RPMI8226 (cell line): ENCODE measurements around the gene WFDC1.
"Not testable (repeated sequence)": the region's sequence is repeated elsewhere in the genome, so short reads cannot be mapped to it uniquely, and the experiment has no call there.

Source experiments
- DNase-seq: peaks from one replicate; pipeline ENCODE4 v3.0.0-alpha.2; 2015

The WFDC1 gene

GRCh38 chr16:84330685-84331050, 36.0 kb downstream of the WFDC1 start:
- DNase-seq: no peak

DNA sequence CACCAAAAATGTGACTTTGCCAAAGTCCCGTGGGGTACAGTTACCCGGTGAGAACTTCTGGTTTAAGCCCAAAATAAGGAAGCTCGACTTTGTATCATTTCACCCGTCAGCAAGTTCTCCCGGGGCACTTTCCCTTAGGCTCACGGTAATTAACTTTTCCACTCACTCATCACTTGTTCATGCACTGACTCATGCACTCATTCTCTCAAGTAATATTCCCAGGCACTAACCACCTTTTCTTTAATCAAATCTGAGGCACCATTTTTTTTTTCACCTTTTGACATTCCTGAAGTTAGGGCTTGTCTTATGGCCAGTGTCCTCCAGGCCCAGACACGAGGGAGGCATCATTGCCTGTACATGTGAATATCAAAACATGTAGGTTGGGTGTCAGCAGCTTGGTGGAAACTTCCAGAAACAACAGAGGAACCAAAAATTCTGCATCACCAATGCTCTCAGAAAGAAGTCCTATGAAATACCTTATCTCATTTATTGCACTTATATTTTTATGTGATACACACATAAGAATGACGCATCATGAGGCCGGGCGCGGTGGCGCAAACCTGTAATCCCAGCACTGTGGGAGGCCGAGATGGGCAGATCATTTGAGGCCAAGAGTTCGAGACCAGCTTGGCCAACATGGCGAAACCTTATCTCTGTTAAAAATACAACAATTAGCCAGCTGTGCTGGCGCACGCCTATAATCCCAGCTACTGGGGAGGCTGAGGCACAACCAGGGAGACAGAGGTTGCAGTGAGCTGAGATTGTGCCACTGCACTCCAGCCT, 37.5 kb downstream of the WFDC1 start:
- no peak for DNase-seq

GRCh38 chr16:84332975-84333684, 38.5 kb downstream of the WFDC1 start:
- DNase-seq: no peak

DNA sequence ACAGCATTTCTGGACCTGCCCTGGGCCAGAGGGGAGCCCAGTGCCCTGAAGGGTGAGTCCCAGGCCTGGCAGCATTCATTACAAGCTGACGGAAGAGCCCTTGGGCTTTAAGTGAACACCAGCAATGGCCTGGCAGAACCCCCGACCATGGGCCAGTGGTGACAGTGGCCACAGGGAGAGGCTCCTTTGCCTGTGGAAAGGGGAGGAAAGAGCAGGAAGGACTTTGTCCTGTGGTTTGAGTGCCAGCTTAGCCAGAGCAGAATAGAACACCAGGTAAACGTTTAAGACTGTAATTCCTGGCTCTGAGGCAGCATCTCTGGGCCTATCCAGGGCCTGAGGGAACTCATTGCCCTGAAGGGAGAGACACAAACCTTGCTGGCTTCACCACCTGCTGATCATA, 39.4 kb downstream of the WFDC1 start:
- DNase-seq: no peak

DNA sequence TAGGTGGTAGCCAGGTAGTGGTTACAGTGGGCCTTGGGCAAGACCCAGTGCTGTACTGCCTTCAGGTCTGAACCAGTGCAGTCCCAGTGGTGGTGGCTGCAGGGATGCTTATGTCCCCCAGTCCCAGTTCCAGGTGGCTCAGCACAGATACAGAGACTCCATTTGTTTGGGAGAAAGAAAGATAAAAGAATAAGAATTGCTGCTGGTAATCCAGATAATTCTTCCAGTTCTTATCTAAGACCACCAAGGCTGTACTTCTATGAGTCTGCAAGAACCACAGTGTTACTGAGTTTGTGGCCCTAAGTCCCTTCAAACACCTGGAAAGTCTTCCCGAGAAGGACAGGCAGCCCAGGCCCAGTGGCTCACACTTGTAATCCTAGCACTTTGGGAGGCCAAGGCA, 39.8 kb downstream of the WFDC1 start:
- no peak for DNase-seq

DNA sequence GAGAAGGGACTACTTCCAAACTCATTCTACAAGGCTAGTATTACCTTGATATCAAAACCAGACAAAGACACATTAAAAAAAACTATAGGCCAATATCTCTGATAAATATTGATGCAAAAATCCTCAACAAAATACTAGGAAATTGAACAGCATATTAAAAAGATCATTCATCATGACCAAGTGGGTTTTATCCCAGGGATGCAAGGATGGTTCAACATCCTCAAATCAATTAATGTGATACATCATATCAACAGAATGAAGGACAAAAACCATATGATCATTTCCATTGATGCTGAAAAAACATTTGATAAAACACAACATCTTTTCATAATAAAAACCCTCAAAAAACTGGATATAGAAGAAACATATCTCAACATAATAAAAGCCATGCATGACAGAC, 42.6 kb downstream of the WFDC1 start:
- not testable (repeated sequence) for DNase-seq

DNA sequence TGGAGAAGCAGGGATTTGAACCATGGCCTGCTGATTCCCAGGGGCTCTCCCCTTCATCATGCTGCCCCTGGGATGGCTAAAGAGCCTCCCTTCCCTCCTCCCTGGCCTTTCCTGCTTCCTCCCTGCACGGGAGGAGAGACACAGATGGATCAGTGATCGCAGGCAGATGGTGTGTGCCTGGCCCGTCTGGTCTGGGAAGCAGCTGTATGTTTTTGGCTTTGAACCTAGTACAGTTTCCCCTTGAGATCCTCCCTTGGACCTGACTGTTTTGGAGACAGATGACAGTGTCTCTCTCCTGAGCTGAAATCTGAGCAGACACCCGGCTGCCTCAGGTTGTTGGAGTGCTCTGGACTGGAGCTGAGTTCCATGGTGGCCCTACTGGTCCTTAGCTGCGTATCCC, 44.6 kb downstream of the WFDC1 start:
- no peak for DNase-seq

GRCh38 chr16:84339766-84340165, 45.1 kb downstream of the WFDC1 start:
- DNase-seq: no peak

GRCh38 chr16:84340325-84341040, 45.8 kb downstream of the WFDC1 start:
- no peak for DNase-seq

DNA sequence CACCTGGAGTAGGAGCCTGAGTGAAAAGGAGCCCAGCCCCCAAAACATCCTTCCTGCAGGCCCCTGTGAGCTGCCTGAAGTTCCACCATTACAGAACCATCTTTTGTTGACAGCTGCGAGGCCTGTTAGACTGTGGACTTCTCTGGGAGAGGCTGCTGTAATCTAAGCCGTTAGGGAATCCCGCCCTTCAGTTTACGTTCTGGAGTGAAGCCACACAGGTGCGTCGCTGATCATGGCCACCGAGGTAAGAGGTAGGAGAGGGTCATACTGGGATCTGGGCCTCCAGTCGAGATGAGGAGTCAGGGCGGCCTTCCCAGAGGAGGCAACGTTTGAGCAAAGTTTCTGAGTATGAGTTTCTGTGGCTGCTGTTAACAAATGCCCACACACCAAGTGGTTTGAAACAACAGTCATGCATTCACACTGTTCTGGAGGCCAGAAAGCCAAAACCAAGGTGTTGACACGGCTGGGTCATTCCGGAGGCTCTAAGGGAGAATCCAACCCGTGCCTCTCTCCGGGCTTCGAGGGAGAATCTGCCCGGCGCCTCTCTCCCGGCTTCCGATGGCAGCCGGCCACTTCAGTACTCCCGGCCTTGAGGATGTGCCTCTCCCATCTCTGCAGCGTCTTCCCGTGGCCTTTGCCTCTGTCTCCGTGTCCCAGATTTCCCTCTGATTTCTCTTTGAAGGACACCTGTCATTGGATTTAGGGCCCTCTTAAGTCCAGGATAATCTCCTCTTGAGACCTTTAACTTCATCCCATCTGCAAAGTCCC, 47.0 kb downstream of the WFDC1 start:
- DNase-seq: no peak

GRCh38 chr16:84343800-84344199, 49.1 kb downstream of the WFDC1 start:
- not testable (repeated sequence) for DNase-seq

- DNase-seq: no peak
Observed at GRCh38 chr16:84344781-84345180, 50.1 kb downstream of the WFDC1 start.

DNA sequence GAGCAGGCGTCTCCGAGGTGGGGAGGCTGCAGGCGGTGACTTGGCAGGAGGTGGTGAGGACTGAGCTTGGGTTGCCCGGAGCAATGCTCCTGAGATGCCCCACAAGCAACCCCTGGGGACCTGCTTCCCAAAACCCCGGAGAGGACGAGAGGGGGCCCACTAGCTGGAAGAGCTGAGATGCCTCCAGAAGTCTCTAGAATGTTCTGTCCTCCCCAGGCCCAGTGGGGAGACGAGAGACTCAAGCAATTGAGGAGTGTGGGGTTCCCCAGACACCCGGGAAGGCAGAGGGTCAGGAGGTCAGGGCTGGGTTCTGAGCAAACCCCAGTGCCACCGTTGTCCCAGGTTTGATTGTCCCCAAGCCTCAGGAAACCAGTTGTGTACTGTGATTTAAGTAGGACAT, 52.5 kb downstream of the WFDC1 start:
- no peak for DNase-seq

DNA sequence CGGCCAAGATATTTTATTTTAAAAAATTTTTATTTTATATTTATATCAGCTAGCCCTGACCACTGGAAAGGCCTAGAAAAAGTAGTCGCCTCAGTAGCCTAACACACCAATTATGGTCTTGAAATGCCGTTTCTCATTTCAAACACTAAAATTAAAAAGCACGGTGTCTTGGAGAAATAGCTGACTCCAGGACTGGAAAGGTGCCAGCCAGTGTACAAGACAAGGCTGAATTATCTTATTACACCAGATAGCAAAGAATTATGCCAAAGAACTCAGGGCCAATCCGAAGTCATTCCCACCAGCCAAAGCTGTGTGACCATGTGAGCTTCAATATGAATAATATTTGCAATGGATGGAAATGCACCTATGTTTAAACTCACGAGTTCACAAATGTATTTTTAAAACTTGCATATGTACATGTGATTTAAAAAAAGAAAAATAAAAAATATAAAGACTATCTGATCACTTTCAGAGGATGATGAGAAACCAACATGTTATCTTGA, 53.8 kb downstream of the WFDC1 start:
- DNase-seq: no peak

DNA sequence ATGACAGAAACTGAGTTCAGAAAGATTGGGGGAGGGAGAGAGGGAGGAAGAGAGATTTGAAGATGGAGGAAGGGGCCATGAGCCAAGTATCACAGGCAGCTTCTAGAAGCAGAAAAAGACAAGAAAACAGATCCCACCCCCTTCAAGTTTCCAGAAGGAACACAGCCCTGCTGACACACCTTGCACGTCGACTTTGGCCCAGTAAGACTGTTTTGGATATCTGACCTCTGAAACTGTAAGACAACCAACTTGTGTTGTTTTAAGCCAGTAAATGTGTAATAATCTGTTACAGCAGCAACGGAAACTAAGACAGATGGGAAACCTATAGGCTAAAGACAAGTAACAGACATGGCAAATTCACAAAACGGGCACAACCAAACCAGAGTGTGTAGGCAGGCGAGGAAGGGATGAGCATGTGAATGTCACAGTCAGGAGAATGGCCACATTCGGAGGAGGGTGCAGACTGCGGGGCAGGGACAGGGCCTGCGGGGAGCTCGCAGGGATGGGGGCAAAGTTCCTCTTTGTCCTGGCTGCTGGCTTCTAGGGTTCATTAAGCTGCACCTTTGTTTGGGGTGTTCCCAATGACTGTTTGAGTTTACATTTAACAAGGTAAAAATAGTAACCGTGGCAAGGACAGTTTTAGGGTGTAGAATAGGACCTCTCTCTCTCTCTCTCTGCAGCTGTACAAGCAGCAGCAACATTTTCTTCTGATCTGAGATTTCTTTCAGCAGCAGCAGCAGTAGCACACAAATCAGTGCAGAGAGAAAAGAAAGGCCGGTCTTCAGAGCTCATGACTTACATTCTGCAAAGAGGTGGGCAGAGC, 55.4 kb downstream of the WFDC1 start:
- DNase-seq: no peak

- DNase-seq: no peak
Observed at GRCh38 chr16:84350685-84351400, 56.2 kb downstream of the WFDC1 start.

DNA sequence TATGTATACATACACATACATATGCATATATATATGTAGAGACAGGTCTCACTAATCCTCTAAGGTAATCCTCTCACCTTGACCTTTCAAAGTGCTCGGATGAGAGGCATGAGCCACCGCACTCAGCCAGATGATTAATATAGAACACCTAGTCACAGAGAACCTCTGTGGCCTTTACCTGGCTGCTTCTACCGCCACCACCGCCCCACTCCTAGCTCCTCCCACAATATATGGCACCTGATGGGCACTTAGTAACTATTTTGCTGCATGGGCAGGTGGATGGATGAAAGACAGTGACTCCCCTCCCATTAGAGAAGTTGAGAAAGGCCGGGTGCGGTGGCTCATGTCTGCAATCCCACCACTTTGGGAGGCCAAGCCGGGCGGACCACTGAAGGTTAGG, 57.0 kb downstream of the WFDC1 start:
- no peak for DNase-seq

- no peak for DNase-seq
Observed at GRCh38 chr16:84354306-84354705, 59.6 kb downstream of the WFDC1 start.

GRCh38 chr16:84355149-84355548, 60.5 kb downstream of the WFDC1 start:
- DNase-seq: no peak

DNA sequence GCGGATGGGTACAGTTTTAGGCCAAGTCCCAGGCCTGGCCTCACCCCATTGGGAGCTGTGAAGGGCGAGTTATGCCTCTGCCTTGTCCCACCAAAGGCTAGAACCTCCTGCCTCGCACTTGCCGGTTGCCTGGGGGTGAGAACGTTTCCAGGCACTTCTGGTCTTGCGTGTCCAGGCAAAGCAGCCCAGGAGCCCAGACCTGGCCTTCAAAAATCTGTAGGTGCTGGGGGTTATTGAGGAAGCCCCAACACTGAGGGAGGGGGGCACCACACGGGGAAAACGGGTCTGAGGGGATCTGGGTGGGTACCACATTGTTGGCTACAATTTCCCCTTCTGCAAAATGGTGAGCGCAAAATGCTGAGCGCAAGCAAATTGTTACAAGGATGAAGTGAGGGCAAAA, 61.5 kb downstream of the WFDC1 start:
- no peak for DNase-seq

DNA sequence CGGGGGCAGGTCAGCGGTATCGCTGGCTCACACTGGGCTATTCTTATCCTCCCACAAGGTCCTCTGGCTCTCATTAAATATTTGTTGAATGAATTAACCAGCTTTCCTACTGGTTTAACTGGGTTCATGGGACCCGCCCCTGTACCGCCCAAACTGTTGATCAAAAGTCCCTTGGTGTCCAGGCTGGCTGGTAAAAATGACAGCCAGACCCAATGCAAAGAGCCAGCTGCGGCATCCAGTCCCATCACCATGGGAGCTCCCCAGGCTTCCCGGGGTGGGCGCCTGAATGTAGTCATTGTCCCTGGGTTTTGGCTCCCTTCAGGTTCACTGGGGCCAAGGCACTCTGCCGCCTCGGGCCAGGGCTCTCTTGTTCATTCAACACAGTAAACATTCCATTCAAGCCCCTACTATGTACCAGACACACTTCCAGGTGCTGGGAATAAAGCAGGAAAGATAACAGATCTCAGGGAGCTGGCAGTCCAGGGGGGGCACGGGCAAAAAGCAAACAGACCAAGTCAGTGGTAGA, 62.0 kb downstream of the WFDC1 start:
- DNase-seq: no peak
